ENCODE measurements around the gene MYBL2.

- TF ChIP-seq, protein P1, sequence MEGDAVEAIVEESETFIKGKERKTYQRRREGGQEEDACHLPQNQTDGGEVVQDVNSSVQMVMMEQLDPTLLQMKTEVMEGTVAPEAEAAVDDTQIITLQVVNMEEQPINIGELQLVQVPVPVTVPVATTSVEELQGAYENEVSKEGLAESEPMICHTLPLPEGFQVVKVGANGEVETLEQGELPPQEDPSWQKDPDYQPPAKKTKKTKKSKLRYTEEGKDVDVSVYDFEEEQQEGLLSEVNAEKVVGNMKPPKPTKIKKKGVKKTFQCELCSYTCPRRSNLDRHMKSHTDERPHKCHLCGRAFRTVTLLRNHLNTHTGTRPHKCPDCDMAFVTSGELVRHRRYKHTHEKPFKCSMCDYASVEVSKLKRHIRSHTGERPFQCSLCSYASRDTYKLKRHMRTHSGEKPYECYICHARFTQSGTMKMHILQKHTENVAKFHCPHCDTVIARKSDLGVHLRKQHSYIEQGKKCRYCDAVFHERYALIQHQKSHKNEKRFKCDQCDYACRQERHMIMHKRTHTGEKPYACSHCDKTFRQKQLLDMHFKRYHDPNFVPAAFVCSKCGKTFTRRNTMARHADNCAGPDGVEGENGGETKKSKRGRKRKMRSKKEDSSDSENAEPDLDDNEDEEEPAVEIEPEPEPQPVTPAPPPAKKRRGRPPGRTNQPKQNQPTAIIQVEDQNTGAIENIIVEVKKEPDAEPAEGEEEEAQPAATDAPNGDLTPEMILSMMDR (tag by site-specific recombination; IDR thresholded peaks at IDR 0.05) = no peak
- TF ChIP-seq ZNF140 (tag by site-specific recombination; IDR thresholded peaks at IDR 0.05) = no peak
These were observed 50.1 kb downstream of the MYBL2 start for GRCh38 chr20:43716757-43717615.
